ENCODE results near the gene SRSF12. TPM values are rescaled to one million over a fixed set of nuclear protein-coding genes. Genes with fewer than 3 reads are reported as not detected.
"Not testable (repeated sequence)": the region's sequence is repeated elsewhere in the genome, so short reads cannot be mapped to it uniquely, and the experiment has no call there.

SRSF12 gene
- total RNA-seq, 1 donor from 2014 or later: 21.9 TPM

DNA sequence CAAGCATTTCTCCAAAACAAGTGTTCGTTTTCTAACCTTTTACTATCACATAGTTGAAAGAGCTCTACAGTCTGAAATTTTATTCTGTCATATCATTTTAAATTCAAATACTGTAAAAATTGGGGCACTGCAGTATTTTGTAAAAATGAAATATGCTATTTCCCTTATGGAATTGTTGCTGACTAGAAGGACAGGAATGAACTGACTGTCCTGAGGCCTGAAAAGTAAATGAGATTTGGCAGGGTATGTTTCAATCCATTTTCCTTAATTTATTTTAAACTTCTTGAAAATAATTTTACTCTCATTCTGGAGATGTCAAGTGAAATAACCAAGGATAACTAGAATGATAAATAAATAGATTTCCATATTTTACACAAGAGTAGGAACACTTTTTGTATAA, 49.2 kb downstream of the SRSF12 start:
- H3K4me3 Mint-ChIP-seq: no peak overlapping the region
- H3K4me1 Mint-ChIP-seq: peaks cover 11% of the 10 kb centered on the region
- TF ChIP-seq, protein P1, sequence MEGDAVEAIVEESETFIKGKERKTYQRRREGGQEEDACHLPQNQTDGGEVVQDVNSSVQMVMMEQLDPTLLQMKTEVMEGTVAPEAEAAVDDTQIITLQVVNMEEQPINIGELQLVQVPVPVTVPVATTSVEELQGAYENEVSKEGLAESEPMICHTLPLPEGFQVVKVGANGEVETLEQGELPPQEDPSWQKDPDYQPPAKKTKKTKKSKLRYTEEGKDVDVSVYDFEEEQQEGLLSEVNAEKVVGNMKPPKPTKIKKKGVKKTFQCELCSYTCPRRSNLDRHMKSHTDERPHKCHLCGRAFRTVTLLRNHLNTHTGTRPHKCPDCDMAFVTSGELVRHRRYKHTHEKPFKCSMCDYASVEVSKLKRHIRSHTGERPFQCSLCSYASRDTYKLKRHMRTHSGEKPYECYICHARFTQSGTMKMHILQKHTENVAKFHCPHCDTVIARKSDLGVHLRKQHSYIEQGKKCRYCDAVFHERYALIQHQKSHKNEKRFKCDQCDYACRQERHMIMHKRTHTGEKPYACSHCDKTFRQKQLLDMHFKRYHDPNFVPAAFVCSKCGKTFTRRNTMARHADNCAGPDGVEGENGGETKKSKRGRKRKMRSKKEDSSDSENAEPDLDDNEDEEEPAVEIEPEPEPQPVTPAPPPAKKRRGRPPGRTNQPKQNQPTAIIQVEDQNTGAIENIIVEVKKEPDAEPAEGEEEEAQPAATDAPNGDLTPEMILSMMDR (conservative IDR thresholded peaks at IDR 0.05): no peak
- no peak overlapping the region for H3K27ac Mint-ChIP-seq (ENCODE audit: unreplicated experiment)
- no peaks in the 10 kb centered on the region for H3K36me3 Mint-ChIP-seq (ENCODE audit: low read depth)
- DNase-seq (ENCODE audit: low read depth, low spot score): no peak
- H3K9me3 Mint-ChIP-seq: no peaks in the 10 kb centered on the region
- H3K27me3 Mint-ChIP-seq (ENCODE audit: low read depth): no peaks in the 10 kb centered on the region

- Mint-ChIP-seq H3K27ac (ENCODE audit: unreplicated experiment) (no peak overlapping the region), H3K4me3 (no peak overlapping the region), H3K9me3 (no peaks in the 10 kb centered on the region), H3K36me3 (ENCODE audit: low read depth) (no peaks in the 10 kb centered on the region), H3K27me3 (ENCODE audit: low read depth) (no peaks in the 10 kb centered on the region), H3K4me1 (peaks cover 6% of the 10 kb centered on the region)
- TF ChIP-seq, protein P1 (conservative IDR thresholded peaks at IDR 0.05): no peak
- DNase-seq (ENCODE audit: low read depth, low spot score): no peak
Measured at GRCh38 chr6:89067796-89068195, 50.1 kb downstream of the SRSF12 start.

- no peak overlapping the region for H3K4me3 Mint-ChIP-seq
- no peaks in the 10 kb centered on the region for H3K4me1 Mint-ChIP-seq
- TF ChIP-seq, protein P1 (conservative IDR thresholded peaks at IDR 0.05): no peak
Measured at GRCh38 chr6:89066940-89067646, 50.8 kb downstream of the SRSF12 start.

DNA sequence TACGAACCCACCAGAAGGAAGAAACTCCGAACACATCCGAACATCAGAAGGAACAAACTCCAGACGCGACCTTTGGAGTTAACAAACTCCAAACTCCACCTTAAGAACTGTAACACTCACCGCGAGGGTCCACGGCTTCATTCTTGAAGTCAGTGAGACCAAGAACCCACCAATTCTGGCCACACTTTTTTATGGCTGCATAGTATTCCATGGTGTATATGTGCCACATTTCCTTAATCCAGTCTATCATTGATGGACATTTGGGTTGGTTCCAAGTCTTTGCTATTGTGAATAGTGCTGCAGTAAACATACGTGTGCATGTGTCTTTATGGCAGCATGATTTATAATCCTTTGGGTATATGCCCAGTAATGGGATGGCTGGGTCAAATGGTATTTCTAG, 51.8 kb downstream of the SRSF12 start:
- not testable (repeated sequence) for H3K36me3 Mint-ChIP-seq (ENCODE audit: low read depth); H3K4me1 Mint-ChIP-seq; H3K27me3 Mint-ChIP-seq (ENCODE audit: low read depth); H3K4me3 Mint-ChIP-seq; H3K9me3 Mint-ChIP-seq; DNase-seq (ENCODE audit: low read depth, low spot score); H3K27ac Mint-ChIP-seq (ENCODE audit: unreplicated experiment)

More at GRCh38 chr6:89066940-89067646, 50.8 kb downstream of the SRSF12 start:
- H3K9me3 Mint-ChIP-seq: no peaks in the 10 kb centered on the region
- no peak for DNase-seq (ENCODE audit: low read depth, low spot score)
- no peaks in the 10 kb centered on the region for H3K27me3 Mint-ChIP-seq (ENCODE audit: low read depth)
- H3K36me3 Mint-ChIP-seq (ENCODE audit: low read depth): no peaks in the 10 kb centered on the region
- no peak overlapping the region for H3K27ac Mint-ChIP-seq (ENCODE audit: unreplicated experiment)

GRCh38 chr6:89064931-89065330, 52.9 kb downstream of the SRSF12 start:
- not testable (repeated sequence) for DNase-seq (ENCODE audit: low read depth, low spot score); H3K4me1 Mint-ChIP-seq; H3K27ac Mint-ChIP-seq (ENCODE audit: unreplicated experiment); H3K36me3 Mint-ChIP-seq (ENCODE audit: low read depth); H3K27me3 Mint-ChIP-seq (ENCODE audit: low read depth); H3K4me3 Mint-ChIP-seq; H3K9me3 Mint-ChIP-seq

GRCh38 chr6:89063881-89064280, 54.0 kb downstream of the SRSF12 start:
- H3K9me3 Mint-ChIP-seq: no peaks in the 10 kb centered on the region
- no peak for DNase-seq (ENCODE audit: low read depth, low spot score)
- H3K36me3 Mint-ChIP-seq (ENCODE audit: low read depth): no peaks in the 10 kb centered on the region
- H3K27ac Mint-ChIP-seq (ENCODE audit: unreplicated experiment): no peak overlapping the region
- H3K27me3 Mint-ChIP-seq (ENCODE audit: low read depth): no peaks in the 10 kb centered on the region
- H3K4me1 Mint-ChIP-seq: peaks cover under 1% of the 10 kb centered on the region
- H3K4me3 Mint-ChIP-seq: no peak overlapping the region
- TF ChIP-seq, protein P1 (conservative IDR thresholded peaks at IDR 0.05): no peak

Measured in neural crest cell (in vitro differentiated cells).